T-helper 2 cell (primary cell): ENCODE results near the gene LIPC.

Source experiments
- DNase-seq, 5 experiments: peaks; one replicate each; pipeline versions ENCODE4 v3.0.0 to v3.0.0-alpha.2; 2012 to 2022

The LIPC gene

DNA sequence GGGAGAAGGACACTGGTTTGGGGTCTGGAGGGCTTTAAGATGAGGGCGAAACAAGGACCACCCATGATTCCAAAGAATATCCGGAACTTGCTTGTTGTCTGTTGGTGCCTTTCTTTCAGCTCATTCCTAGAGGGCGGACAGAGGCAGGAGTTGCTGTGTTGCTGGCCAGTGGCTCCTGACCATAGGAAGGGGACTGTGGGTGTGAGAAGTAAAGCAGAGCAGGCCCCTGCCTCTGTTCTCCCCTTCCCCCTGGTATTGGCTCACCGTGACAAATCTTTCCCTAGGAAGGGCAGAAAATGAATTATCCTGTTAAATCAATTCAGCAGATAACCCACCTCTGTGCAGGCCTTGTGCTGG is 89.1 kb downstream of the LIPC start:
- DNase-seq = no peak

DNA sequence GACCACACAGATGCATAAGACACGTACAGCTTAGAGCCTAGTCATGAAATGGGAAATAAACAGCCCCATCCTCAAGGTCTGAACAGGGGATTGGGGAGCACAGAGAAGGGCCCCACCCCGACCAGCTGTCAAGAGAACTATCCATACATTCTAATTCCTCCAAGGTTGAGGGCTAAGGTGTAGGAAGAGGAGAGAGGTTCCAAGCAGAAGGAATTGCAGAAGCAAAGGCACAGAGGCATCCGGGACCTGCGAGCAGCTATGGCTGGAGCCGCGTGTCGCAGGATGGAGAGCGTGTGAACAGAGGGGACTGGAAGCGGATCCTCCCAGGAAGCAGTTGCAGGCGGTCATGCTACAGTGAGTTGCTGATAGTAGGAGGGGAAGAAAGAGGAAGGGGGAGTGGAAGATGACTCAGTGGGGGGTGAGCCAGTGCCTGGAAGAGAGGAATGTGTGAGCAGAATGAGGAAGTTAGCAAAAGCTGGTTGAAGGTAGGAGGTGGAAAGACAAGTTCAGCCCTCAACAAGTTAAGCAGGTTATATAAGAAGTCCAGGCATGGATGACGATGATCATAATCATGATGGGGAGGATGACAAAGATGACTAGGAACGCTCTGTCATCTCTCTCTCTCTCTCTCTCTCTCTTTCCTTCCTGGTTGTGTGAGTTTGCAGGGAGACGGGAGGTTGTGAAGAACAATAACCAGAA is 89.7 kb downstream of the LIPC start:
- no peak for DNase-seq

DNA sequence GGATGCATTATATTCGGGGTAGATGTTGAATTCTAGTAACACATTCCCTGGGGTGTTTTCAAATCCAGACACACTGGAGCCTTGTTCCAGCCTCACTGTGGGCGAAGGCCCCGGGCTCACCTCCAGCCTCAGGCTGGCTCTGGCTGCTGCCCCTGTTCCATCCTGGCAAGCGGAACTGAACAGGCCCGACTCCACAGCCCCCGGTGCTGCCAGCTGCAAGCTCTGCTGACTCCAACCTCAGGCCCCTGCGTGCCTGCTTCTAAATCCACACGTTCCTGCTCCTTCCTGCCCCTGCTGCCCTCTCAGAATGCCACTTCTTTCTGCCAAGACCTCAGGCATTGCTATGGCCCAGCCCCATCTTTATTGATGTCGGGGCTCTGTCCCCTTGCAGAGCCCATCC is 90.6 kb downstream of the LIPC start:
- DNase-seq = no peak

DNA sequence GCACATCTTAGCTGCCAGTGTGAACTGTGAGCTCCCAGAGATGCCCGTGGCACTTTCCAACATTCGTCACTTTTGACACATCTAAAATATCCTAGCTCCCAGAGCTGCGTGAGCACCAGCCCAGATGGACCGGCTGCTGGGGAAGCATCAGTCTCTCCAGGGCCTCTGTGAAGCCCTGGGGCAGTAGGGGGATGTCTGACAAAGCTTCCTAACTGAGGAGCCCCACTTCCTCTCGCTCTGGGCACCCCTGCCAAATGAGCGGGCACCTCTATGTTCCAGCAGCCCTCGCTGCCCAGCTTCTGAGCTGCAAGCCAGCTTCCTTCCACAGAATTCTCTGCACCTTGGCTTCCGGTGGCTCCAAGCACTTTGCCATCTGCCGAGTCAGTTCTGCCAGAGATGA is 91.1 kb downstream of the LIPC start:
- no peak for DNase-seq

DNA sequence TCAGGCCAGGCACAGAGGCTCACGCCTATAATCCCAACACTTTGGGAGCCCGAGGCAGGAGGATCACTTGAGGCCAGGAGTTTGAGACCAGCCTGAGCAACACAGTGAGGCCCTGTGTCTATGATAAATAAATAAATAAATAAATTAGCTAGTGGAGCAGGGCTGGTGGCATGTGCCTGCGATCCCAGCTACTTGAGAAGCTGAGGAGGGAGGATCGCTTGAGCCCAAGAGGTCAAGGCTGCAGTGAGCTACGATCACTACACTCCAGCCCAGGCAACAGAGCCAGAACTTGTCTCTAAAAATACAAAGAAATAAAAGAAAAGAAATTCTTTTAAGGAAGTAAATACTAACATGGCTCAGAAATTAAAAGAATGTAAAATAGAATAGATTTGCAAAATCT is 91.8 kb downstream of the LIPC start:
- DNase-seq = no peak

DNA sequence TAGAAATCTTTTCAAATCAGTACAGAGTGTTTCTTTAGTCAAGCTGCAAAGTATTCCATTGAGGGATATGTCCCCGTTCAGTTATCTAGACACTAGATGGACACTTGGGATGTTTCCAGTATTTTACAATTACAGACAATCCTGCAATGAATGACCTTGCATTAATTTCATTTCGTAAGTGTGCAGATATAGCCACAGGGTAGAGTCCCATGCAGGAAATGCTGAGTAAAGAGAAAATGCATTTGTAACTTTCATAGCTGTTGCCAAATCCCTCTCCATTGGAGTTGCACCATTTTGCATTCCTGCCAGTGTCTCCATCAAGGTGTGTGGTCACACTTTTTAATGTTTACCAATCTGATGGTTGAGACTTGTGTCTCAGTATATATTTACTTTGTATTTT is 92.5 kb downstream of the LIPC start:
- no peak for DNase-seq

DNA sequence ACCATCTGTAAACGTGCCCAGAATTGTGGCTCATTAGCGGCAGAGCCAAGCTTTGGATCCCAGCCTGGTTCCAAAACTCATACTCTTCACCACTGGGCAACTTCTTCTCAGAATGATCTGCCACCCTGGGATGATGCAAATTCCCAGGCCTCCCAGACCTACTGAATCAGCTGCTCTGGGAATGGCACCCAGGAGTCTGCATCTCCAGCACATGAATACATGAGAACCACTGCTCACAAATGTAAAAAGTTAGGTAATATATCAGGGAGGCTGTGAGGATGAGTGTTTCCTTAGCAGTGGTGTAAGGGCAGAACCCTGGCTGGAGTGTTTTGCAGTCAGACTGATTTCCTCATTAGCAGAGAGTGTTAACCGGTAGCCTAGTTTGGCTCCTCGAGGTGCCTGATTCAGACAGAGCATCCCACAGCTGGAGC is 94.2 kb downstream of the LIPC start:
- DNase-seq = no peak

DNA sequence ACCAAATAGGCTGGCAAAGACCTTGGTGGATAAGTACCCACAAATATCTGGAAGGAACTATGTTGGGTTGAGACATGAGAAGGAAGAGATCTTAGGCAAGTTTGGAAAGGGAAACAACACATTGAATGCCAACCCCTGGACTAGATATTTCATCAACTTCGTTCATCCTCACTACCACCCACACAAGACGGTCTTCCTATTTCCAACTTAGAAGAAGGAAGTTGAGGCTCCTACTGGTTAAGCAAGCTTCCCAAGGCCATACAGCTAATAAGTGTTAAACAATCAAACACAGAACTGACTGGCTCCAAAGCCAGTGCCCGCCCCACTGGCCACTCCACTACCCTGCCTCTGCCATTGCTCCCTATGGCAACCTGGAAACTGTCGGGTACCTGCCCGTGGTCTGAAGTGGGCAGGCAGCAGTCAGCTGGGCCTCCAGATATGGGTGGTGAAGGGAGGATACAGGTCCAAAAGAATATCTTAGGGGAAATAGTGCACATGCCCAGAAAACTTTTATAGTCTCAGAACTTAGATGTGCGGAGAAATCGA is 94.9 kb downstream of the LIPC start:
- no peak for DNase-seq

DNA sequence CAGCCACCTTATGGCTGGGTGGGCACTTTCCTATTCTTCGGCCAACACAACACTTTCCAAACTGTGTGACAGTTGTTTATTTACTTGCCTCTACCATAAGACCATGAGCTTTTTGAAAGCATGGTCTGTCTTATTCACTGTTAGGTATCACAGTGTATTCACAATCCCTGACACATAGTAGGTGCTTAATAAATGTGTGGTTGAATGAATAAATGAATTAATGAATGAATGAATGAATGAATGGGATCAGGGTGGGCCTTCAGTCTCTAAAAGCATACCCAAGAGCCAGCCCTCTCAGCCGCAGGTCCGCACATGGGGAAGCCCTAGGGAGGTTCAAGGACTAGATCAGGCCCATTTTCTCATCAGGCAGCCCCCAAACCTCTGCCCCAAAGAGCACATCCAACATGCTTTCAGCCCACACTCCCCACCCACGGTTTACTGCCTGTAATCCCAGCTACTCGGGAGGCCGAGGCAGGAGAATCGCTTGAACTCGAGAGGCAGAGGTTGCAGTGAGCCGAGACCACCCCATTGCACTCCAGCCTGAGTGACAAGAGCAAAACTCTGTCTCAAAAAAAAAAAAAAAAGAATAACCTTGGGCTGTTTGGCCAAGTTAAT is 95.9 kb downstream of the LIPC start:
- DNase-seq = no peak

DNA sequence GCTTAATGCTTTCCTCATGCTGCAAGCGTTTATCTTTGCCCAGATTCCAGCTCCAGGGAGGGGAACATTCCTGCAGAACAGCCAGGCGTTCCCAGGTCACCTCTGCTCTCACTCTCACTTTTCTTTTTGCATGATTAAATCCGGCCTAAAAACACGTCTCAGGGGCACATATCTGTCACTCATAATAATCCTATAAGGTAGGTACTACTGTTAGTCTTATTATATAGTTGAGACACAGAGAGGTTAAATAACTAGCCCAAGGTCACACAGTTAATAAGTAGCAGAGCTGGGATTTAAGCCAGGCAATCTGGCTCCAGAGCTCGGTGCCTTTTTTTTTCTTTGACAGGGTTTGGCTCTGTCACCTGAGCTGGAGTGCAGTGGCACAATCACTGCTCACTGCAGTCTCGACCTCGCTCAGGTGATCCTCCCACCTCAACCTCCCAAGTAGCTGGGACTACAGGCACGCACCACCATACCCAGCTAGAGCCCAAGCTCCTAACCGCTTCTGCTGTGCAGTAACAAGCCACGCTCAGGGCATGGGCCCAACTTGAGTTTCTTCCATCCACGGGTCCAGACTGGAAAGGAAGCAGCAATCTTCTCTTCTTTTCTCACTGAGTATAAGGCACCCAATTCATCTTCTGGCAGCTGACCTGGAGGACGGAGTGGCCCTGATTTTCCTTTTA is 96.5 kb downstream of the LIPC start:
- no peak for DNase-seq

DNA sequence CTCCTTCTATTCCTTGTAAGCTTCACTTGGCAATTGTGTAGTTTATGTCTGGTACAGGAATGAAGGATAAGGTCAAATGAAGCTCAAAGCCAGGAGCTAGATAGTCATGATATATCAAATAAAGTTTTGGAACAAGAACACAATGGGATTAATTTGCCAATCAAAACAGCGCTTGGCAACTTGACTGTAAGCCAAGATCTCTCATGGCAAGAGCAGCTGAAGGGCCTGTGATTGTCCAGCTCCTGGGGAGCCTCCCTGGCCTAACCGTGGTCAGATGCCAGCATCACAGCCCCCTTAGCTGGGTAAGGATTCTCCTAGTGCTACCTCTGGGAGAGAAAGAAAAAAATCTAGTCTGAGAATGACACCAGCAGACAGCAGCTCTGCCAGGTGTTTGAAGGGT is 97.2 kb downstream of the LIPC start:
- DNase-seq = no peak

DNA sequence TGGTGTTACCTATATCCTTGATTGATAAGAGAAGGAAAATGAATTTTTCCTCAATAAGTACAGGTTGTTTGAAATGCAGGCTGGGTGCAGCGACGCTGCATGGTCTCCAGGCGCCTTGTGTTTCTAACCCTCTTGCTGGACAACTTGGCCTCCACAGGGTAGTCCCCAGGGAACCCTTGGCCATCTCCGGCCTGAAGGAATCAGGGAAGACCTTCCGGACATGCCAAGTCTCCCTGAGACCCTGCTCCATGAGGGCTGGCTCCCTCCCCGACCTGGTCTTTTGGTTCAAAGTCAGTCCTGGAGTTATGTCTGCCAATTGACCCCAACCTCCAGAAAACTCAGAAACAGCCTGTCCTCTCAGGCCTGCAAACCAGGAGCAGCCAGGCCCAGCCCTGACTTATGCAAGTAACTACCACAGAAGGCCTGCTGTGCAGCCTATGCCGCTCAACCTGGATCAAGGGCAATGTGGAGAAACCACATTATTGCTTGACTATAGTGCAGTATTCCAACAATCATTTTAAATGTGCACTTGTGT is 98.3 kb downstream of the LIPC start:
- no peak for DNase-seq

DNA sequence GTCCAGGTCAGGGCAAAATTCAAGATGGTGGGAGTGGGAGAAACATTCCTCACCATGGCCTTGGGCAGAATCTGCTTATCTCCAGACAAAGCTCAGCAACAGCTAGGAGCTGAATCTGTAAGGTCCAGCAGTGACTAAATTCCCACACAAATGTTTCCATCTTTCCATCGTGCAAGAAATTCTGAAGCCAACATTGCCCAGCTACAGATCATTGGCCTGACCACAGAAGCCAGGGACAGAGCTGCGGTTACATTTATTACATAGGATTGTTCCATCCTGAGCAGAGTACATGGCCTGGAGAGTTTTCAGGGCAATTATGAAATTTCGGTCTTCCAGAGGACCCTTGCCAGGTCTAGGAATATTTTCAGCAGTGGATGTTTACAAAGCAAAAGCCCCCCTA is 100.3 kb downstream of the LIPC start:
- DNase-seq = no peak

DNA sequence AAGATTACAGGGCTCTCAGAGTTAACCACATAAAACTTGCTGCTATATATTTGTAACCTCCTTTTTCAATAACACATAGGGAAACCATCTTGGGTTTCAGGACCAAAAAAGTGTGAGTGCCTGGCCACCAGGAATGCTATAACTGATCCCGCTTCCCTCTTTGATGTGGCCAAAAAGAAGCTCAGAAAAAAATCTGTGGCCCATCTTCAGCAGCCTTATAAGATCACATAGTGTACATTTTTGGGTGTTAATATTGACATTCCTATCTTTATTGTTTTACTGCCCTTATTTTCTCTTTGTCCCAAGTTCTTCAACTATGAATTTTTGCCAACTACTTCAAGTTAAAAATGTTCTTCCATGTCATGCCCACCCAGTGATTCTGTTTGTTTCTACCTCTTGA is 102.8 kb downstream of the LIPC start:
- DNase-seq = no peak

DNA sequence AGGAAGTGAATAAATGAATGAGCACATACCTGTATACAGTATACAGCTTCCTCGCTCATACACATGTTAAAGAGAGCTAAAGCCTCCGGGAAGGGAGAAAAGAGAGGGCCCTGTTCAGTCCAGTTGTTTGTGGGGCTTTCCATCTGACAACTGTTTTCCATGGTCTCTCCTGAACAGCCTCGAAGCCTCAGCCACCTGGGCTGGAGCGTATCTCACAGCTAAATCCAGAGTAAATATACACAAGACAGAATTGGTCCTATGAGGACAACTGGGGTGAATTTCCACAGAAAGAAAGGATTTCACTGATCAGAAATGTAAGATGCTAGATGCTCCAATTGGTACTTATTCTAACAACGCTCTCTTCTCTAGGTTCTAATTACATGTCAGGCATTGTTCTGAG is 103.5 kb downstream of the LIPC start:
- DNase-seq = no peak

DNA sequence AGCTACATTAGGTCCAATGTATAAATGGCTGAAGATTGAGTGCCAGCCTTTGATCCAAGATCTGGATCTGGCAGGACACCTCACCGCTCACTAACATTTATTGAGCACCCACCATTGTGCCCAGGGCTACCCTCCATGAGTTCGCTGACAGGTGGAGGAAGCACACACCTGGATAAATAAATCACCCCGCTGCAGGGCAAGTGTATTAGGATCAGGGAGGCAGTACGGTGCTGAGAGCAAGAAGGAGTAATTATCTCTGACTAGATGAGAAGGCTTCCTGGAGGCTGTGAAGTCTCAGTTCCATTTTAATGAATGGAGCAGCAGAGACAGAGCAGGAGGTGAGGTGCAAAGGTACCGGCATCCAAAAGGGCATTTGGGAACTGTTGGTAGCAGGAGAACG is 104.1 kb downstream of the LIPC start:
- no peak for DNase-seq

DNA sequence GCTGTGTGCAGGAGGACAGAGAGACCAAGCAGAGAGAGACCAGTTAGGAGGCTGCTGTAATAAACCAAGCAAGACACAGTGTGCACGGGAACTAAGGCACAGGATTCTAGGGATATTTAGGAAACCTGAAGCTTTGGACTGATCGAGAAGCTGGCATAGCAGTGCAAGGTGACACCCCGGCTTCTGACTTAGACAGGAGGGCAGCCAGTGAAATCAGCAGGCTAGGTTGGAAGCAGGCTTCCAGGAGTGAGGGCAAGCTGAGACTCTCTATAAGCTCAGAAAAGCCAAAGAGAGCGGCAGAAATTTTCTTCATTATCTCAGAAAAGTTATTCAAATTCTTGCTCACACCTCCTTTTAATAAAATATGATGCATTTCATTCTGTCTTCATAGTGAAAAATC is 104.6 kb downstream of the LIPC start:
- DNase-seq = no peak

DNA sequence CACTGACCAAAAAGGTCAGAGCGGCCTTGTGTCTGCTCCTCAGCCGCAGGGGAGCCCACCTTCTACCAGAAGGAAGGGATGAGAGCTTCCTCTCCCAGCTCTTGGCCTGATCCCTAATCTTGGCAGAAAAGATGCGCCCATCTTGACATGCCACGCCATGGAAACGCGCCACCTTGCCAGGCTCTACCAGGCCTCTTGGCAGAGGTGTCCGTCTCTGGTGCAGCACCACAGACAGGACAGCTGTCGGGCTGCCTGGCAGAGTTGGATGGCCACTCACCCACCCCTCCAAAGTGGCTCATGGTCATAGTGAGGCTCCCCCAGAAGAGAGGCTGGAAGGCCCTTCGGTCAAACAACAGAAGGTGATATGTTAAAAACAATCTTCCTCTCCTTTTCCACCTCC is 105.2 kb downstream of the LIPC start:
- DNase-seq = no peak

DNA sequence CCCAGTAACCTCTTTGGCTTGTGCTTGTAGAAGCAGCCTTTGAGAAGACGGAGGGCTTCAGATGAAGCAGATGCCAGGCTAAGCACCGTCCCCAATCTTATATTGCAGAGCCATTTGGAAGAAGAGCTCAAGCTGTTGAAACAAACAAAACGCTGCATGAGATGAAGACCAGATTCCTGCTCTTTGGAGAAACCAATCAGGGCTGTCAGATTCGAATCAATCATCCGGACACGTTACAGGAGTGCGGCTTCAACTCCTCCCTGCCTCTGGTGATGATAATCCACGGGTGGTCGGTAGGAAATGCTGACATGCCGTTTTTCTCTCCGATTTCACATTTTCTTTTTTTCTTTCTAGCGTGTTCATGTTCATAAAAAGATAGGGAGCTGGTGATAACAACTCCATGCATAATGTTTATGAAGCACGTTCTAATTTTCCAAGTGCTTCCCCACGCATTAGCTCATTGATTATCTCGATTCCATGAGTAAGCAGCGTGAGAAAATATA is 106.5 kb downstream of the LIPC start:
- no peak for DNase-seq

DNA sequence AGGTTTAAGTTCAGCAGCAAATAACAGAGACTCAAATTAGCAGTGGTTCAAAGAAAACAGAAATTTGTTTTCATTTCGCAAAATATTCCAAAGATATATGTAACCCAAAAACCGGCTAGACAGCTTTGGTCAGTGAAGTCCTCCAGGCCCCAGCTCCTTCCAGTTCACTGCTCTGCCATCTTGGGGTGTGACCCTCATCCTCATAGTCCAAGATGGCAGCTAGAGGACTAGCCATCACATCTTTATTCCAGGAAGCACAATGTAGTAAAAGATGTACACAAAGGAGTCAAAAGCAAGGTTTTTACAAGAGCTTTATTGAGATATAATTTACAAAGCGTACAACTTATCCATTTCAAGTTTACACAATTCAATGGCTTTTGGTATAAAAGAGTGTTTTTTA is 107.1 kb downstream of the LIPC start:
- no peak for DNase-seq

DNA sequence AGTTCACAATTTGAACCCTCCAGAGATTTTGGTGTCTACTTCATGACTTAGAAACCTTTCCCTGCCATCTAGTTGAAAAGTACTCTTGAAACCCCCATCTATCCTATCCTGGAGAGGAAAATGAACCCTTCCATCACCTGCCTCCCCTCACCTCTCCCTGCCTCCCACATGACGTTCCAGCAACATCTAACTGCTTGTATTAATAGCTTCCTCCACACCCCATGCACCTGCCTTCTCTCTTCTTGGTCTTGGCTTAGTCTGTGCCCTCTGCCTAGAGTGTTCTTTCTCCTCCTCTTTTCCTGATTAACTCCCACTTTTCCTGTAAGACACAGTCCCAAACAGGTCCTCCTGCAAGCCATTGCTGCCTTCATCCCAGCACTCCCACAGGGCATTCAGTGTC is 107.8 kb downstream of the LIPC start:
- DNase-seq = no peak

DNA sequence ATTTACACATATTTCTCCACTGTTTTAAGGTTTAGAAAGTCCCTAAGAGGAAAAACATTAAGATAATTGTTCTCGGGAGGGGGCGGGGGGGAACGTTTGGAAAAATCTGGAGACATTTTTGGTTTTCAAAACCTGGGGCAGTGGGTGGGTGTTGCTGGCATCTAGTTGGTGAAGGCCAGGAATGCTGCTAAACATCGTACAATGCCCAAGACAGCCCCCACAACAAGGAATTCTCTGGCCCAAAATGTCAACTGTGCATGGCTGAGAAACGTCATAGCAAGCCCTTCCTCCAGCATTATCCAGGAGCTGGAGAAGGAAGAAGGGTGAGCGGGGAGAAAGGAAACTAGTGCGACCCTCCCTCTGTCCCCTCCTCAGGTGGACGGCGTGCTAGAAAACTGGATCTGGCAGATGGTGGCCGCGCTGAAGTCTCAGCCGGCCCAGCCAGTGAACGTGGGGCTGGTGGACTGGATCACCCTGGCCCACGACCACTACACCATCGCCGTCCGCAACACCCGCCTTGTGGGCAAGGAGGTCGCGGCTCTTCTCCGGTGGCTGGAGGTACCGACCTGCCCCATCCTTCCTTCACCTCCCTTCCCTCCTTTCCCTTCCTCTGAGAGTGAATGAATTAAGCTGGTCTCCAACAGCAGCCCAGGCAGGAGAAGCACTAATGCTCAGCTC is 109.8 kb downstream of the LIPC start:
- no peak for DNase-seq

DNA sequence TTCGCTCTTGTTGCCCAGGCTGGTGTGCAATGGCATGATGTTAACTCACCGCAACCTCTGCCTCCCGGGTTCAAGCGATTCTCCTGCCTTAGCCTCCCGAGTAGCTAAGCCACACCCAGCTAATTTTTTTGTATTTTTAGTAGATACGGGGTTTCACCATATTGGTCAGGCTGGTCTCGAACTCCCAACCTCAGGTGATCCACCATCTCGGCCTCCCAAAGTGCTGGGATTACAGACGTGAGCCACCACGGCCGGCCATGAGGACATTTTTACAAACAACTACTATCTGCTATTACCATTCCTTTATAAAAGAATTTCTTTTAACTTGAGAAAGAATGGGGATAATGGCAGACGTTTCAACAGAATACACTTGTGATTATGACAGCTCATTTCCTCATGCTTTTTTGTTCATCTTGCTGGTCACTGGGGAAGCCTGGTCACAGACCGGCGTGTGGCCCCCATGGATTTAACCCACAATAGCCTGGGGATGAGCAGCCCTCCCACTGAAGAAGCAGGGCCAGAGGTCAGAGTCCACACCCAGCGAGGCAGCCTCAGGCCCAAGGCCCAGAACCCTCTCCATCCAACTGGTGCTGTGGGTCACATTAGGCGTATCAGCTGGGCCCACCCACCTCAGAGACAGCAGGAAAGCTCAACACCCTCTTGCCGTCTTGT is 112.0 kb downstream of the LIPC start:
- no peak for DNase-seq
